Endodermal cell (in vitro differentiated cells): ENCODE data around the gene MTG1. TPM values are rescaled to one million over a fixed set of nuclear protein-coding genes. Genes with fewer than 3 reads are reported as not detected.
A peak's percentile ranks its signal among the peaks of the same experiment; 100 is the strongest.

ENCODE experiments used
- DNase-seq: peaks from one replicate; pipeline ENCODE4 v3.0.0-alpha.2; 2017
- H3K27ac ChIP-seq: 2 replicates; pipeline ENCODE4 v1.5.1; 2013; ENCODE audit warnings: mild to moderate bottlenecking, low read depth, low read length, moderate library complexity
- H3K27me3 ChIP-seq: 2 replicates; pipeline ENCODE4 v1.6.1; 2013; ENCODE audit warnings: mild to moderate bottlenecking, low read length, moderate library complexity; ENCODE audit not compliant: insufficient read depth, control insufficient read depth, poor library complexity, severe bottlenecking
- H3K36me3 ChIP-seq: 2 replicates; pipeline ENCODE4 v1.7.0; 2013; ENCODE audit warnings: mild to moderate bottlenecking, low read length, moderate library complexity; ENCODE audit not compliant: control insufficient read depth, insufficient read depth
- H3K4me1 ChIP-seq: one replicate; pipeline ENCODE4 v1.7.0; 2013; ENCODE audit warnings: low read length; ENCODE audit not compliant: control insufficient read depth, insufficient read depth
- H3K4me3 ChIP-seq: 2 replicates; pipeline ENCODE4 v1.5.1; 2013; ENCODE audit warnings: mild to moderate bottlenecking, low read length, moderate library complexity
- H3K9ac ChIP-seq: 2 replicates; pipeline ENCODE4 v1.6.1; 2013; ENCODE audit warnings: mild to moderate bottlenecking, low read length, moderate library complexity; ENCODE audit not compliant: poor library complexity, severe bottlenecking; ENCODE audit errors: extremely low read depth
- H3K9me3 ChIP-seq: 2 replicates; pipeline ENCODE4 v1.6.1; 2013; ENCODE audit warnings: mild to moderate bottlenecking, low read length, moderate library complexity; ENCODE audit not compliant: control insufficient read depth
- H3K27ac Mint-ChIP-seq: 2 replicates; pipeline ENCODE4 v1.8.0; 2020; ENCODE audit warnings: mixed read lengths
- H3K27me3 Mint-ChIP-seq: 2 replicates; pipeline ENCODE4 v1.8.0; 2021; ENCODE audit warnings: mild to moderate bottlenecking, mixed read lengths; ENCODE audit not compliant: insufficient read depth
- H3K36me3 Mint-ChIP-seq: 2 replicates; pipeline ENCODE4 v1.8.0; 2020; ENCODE audit warnings: low read depth, mixed read lengths
- H3K4me1 Mint-ChIP-seq: 2 replicates; pipeline ENCODE4 v1.8.0; 2020; ENCODE audit warnings: mixed read lengths
- H3K4me3 Mint-ChIP-seq: 2 replicates; pipeline ENCODE4 v1.8.0; 2020; ENCODE audit warnings: mild to moderate bottlenecking, moderate library complexity, mixed read lengths
- H3K9me3 Mint-ChIP-seq: 2 replicates; pipeline ENCODE4 v1.8.0; 2020; ENCODE audit warnings: mild to moderate bottlenecking, mixed read lengths
- CTCF ChIP-seq: fragments of 200-600 bp; sonication (generic); conservative IDR thresholded peaks from 2 replicates; pipeline ENCODE4 v1.5.0; 2021; ENCODE audit warnings: antibody characterized with exemption, mild to moderate bottlenecking
- WGBS, 2 experiments: methylation state at CpG; one replicate each; pipeline versions ENCODE4 v1.1.5 to v1.1.7; 2013; ENCODE audit warnings: missing lambda C conversion rate in 2 of 2, mixed read lengths in 1 of 2; ENCODE audit not compliant: insufficient coverage in 1 of 2, insufficient read length in 1 of 2; 5-methylcytosine and 5-hydroxymethylcytosine counted together
- total RNA-seq, 2 donors: library from RNA; stranded (reverse); fragmentation: NEBNext Ultra II Directional in 1 of 2; extraction: Animal tissue kit (Norgen Biotek cat#: 25700) in 1 of 2; gene quantifications; 2 replicates in 1 of 2; 3 replicates in 1 of 2; pipeline ENCODE4 v1.2.1, GENCODE V29; 2021

Gene MTG1
- total RNA-seq, 2 donors from 2014 or later, result 71.3 to 86.0 TPM

- H3K27ac Mint-ChIP-seq, result no peak within 1 kb of the TSS
- peak; percentile 82 for DNase-seq
- WGBS, 2 experiments, result 10 to 80% methylated on average over 1 to 65 of the region's 78 CpGs
- H3K4me3 ChIP-seq, result peak within 1 kb of the TSS; percentile 84
- peaks cover 51% of the 10 kb centered on the region for H3K27me3 Mint-ChIP-seq
- TF ChIP-seq CTCF, result no peak
- H3K27me3 ChIP-seq, result peaks cover 51% of the 10 kb centered on the region
- H3K9me3 Mint-ChIP-seq, result no peaks in the 10 kb centered on the region
- H3K4me3 Mint-ChIP-seq, result peak within 1 kb of the TSS; percentile 58
- H3K36me3 Mint-ChIP-seq, result peaks cover 8% of the 10 kb centered on the region
- peak within 1 kb of the TSS; percentile 20 for H3K9ac ChIP-seq
- H3K27ac ChIP-seq, result no peak within 1 kb of the TSS
- H3K36me3 ChIP-seq, result no peaks in the 10 kb centered on the region
- H3K4me1 ChIP-seq, result no peaks in the 10 kb centered on the region
- no peaks in the 10 kb centered on the region for H3K4me1 Mint-ChIP-seq
- H3K9me3 ChIP-seq, result no peaks in the 10 kb centered on the region
Observed at GRCh38 chr10:133379152-133379800, 14.7 kb upstream of the MTG1 start, which contains the start of gene PAOX. Gene PAOX (plus strand): TSS chr10:133379262. CDS start chr10:133379317, 55 bp downstream.

- H3K27ac ChIP-seq, result no peak overlapping the region
- H3K9ac ChIP-seq, result peak overlapping the region; percentile 20
- H3K4me3 Mint-ChIP-seq, result peak overlapping the region; percentile 58
- peaks cover 43% of the 10 kb centered on the region for H3K27me3 ChIP-seq
- H3K9me3 Mint-ChIP-seq, result no peaks in the 10 kb centered on the region
- H3K9me3 ChIP-seq, result no peaks in the 10 kb centered on the region
- H3K36me3 Mint-ChIP-seq, result peaks cover 14% of the 10 kb centered on the region
- H3K4me1 Mint-ChIP-seq, result no peaks in the 10 kb centered on the region
- H3K4me3 ChIP-seq, result peak overlapping the region; percentile 71
- H3K4me1 ChIP-seq, result no peaks in the 10 kb centered on the region
- peaks cover 43% of the 10 kb centered on the region for H3K27me3 Mint-ChIP-seq
- H3K27ac Mint-ChIP-seq, result no peak overlapping the region
- 94 to 97% methylated on average over 22 to 36 of the region's 36 CpGs for WGBS, 2 experiments
- H3K36me3 ChIP-seq, result no peaks in the 10 kb centered on the region
- no peak for TF ChIP-seq CTCF
- no peak for DNase-seq
Observed at GRCh38 chr10:133379801-133380666, 13.9 kb upstream of the MTG1 start.

- Mint-ChIP-seq H3K4me1 (no peaks in the 10 kb centered on the region), H3K27me3 (peaks cover 33% of the 10 kb centered on the region), H3K4me3 (no peak overlapping the region), H3K9me3 (no peaks in the 10 kb centered on the region), H3K27ac (no peak overlapping the region), H3K36me3 (peaks cover 14% of the 10 kb centered on the region)
- Histone ChIP-seq H3K27me3 (peaks cover 33% of the 10 kb centered on the region), H3K27ac (no peak overlapping the region), H3K36me3 (no peaks in the 10 kb centered on the region), H3K4me1 (no peaks in the 10 kb centered on the region), H3K9ac (no peak overlapping the region), H3K9me3 (no peaks in the 10 kb centered on the region), H3K4me3 (no peak overlapping the region)
- DNase-seq, result no peak
- TF ChIP-seq CTCF, result no peak
- 96 to 100% methylated on average over 3 to 8 of the region's 8 CpGs for WGBS, 2 experiments
Observed at GRCh38 chr10:133381036-133381435, 12.9 kb upstream of the MTG1 start.
